HG03196 (cell line): ENCODE measurements around the gene PRKD2.
"Not testable (repeated sequence)": the region's sequence is repeated elsewhere in the genome, so short reads cannot be mapped to it uniquely, and the experiment has no call there.

Source experiments
- ATAC-seq: cut with Tn5 transposase; IDR thresholded peaks from one replicate; pipeline ENCODE4 v1.9.1; 2021; ENCODE audit not compliant: unreplicated experiment

The PRKD2 gene

DNA sequence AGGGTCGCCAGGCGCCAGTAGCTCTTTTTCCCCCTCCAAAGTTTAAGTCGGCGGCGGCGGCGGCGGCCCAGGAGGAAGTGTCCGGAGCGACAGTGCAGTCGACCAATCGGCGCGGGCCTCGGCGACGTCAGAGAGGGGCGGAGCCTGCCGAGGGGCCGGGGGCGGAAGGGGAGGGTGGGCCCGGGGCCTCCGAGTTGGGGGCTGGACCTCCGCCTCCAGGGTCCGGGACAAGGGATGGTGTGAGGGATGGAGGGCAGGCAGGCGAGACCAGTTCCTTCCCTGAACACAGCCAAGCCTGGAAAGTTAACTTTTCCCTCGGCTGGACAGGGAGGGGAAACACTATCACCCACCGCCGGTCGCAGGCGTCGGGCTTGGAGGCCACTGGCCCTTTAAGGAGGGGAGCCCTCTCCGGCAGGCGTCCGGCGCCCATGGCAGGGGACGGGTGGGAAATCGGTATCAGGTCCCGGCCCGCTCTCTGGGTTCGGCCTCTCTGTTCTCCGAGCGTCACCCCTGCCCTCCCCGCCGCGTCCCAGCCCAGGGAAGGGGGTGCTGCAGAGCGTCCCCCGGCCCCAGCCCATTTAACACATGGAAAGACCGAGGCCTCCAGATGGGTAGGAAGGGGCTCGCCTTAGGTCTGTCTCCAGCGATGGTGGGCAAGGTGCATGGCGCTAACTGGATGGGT, at the start of gene PRKD2:
PRKD2 (minus strand) TSS at position 81 of the 682 bp plus-strand sequence. CDS start 744 bp downstream, outside the sequence.
- ATAC-seq = peak; percentile 30

DNA sequence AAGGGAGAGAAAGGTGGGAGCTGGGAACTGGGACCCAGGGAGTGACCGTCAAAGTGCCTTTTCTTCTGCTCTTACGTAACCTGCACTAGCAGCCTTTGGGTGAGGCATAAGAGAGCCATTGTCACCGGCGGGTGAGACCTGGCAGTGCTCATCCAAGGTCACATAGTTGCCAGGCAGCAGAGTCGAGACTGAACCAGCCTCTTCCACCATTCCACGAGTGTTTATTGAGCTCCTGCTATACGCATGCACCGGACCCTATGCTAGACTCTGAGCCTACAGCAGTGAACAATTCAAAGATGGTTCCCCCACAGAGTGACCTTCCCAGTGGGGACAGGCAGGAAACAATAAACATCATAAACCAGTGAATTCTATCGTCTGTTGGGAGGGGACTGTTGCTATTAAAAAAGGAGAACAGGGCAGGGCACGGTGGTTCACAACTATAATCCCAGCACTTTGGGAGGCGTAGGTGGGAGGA, 47.9 kb upstream of the PRKD2 start:
- no peak for ATAC-seq

- ATAC-seq = no peak
These were observed 45.5 kb upstream of the PRKD2 start for GRCh38 chr19:46762245-46762890.

- ATAC-seq = no peak
These were observed 44.5 kb upstream of the PRKD2 start for GRCh38 chr19:46761418-46761831.

GRCh38 chr19:46760897-46761296, 44.0 kb upstream of the PRKD2 start:
- ATAC-seq = not testable (repeated sequence)

- no peak for ATAC-seq
These were observed 43.4 kb upstream of the PRKD2 start for GRCh38 chr19:46760363-46760762.

DNA sequence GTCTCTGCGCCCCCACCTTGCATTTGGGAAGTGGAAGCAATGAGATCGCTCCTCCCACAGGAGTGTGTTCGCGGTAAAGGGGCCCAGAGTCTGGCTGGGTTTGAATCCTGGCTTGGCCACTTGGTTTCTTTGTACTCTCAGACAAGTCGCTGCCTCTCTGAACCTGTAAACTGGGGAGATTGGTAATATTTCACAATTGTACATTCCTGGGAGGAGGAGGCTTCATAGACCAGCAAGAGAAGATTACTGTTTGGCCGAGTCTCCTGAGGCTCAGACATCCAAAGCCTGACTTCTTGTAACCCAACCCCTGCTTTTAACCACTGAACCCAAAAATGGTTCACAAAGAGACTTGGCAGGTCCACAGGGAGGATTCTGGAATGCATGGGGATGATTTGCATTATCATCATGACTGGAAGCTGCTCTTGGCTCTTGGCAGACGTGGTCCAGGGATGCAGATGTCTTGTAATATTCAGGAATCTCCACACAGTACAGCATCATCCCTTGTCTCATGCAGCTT, 43.0 kb upstream of the PRKD2 start:
- ATAC-seq = no peak

- ATAC-seq = no peak
These were observed 42.3 kb upstream of the PRKD2 start for GRCh38 chr19:46759206-46759605.

GRCh38 chr19:46756544-46756888, 39.6 kb upstream of the PRKD2 start:
- ATAC-seq = no peak

GRCh38 chr19:46755853-46756543, 39.1 kb upstream of the PRKD2 start:
- ATAC-seq = no peak

GRCh38 chr19:46755077-46755852, 38.4 kb upstream of the PRKD2 start:
- no peak for ATAC-seq

DNA sequence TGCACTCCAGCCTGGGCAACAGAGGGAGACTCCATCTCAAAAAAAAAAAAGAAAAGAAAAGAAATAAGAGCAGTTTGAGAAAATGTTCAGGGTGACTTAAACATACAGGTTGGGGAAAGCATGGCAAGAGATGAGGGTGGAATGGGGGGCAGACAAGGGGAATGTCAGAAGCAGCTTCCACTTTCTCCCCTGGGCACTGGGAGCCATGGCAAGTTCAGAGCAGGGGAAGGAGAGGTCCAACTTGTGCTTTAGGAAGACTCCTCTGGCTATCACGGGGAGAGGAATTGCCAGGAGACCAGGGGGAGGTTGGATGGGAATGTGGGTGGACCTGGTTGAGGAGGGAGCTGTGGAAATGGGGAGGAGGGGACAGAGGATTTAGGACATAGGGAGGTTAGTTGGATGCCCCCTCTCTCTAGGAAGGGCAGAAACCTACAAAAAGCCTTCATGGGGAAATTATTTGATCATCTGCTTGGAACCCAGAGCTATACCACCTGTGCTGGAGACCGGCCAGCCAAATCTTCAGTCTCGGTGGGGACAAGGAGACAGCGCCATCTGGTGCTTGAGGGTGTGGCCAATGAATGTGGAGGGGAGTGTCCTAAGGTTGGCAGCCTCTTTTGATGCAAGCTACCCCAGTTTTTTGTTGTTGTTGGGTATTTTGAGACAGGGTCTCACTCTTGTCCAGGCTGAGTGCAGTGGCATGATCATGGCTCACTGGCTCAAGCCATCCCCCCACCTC, 36.7 kb upstream of the PRKD2 start:
- ATAC-seq = no peak

- no peak for ATAC-seq
These were observed 31.6 kb upstream of the PRKD2 start for GRCh38 chr19:46748325-46749109.

- peak; percentile 32 for ATAC-seq
These were observed 29.6 kb upstream of the PRKD2 start, which contains the start of gene STRN4 for GRCh38 chr19:46746281-46747057. STRN4 (minus strand) TSS chr19:46746450; CDS start chr19:46746430, 20 bp downstream.

- ATAC-seq = peak; percentile 38
These were observed 28.8 kb upstream of the PRKD2 start, which contains the start of gene FKRP for GRCh38 chr19:46745521-46746280. FKRP (plus strand) TSS chr19:46746057; CDS start chr19:46755451, 9,394 bp downstream.

GRCh38 chr19:46745030-46745429, 28.1 kb upstream of the PRKD2 start:
- ATAC-seq = no peak

GRCh38 chr19:46744005-46744691, 27.2 kb upstream of the PRKD2 start:
- ATAC-seq = no peak
